ENCODE measurements around the gene NAT8L. TPM values are rescaled to one million over a fixed set of nuclear protein-coding genes. Genes with fewer than 3 reads are reported as not detected.

Gene NAT8L
- polyA plus RNA-seq, 1 donor from 2014 or later, result 12.6 TPM

GRCh38 chr4:2046031-2046961 lies 12.8 kb upstream of the NAT8L start:
- Histone ChIP-seq H3K79me2 (replicated peaks; ENCODE audit: insufficient read depth, low read length) (peaks cover 12% of the 10 kb centered on the region), H3F3A (ENCODE audit: insufficient read depth, low read length, poor library complexity, severe bottlenecking) (no peaks in the 10 kb centered on the region), H4K20me1 (ENCODE audit: insufficient read depth) (no peaks in the 10 kb centered on the region), H2AFZ (ENCODE audit: low read depth, low read length) (no peak overlapping the region), H3K9me2 (ENCODE audit: insufficient read depth, low read length) (no peaks in the 10 kb centered on the region), H3K9ac (ENCODE audit: low read length) (no peak overlapping the region), H3K27me3 (ENCODE audit: insufficient read depth, low read depth, low read length) (peaks cover under 1% of the 10 kb centered on the region), H3K9me3 (ENCODE audit: low read length) (no peaks in the 10 kb centered on the region), H3K4me3 (ENCODE audit: low read length) (no peak overlapping the region), H3K4me2 (ENCODE audit: low read length) (no peak overlapping the region), H3K27ac (ENCODE audit: low read length) (no peak overlapping the region), H3K36me3 (ENCODE audit: insufficient read depth, low read length) (no peaks in the 10 kb centered on the region)
- no peak for TF ChIP-seq SMC3 (conservative IDR thresholded peaks at IDR 0.05; ENCODE audit: poor library complexity)
- TF ChIP-seq MXI1 (conservative IDR thresholded peaks at IDR 0.05; ENCODE audit: poor library complexity, severe bottlenecking), result no peak
- no peak for TF ChIP-seq POLR2AphosphoS5 (IDR thresholded peaks at IDR 0.05)
- TF ChIP-seq EP300 (conservative IDR thresholded peaks at IDR 0.05; ENCODE audit: poor library complexity, severe bottlenecking), result no peak
- TF ChIP-seq CTCF (IDR thresholded peaks at IDR 0.05; ENCODE audit: poor library complexity, severe bottlenecking), result no peak
- no peak for TF ChIP-seq RAD21 (conservative IDR thresholded peaks at IDR 0.05)
- TF ChIP-seq EZH2 (IDR thresholded peaks at IDR 0.05; ENCODE audit: borderline replicate concordance, insufficient read depth, low read length, poor library complexity, severe bottlenecking), result no peak
- no peak for TF ChIP-seq REST (IDR thresholded peaks at IDR 0.05; ENCODE audit: borderline replicate concordance)
- no peak for TF ChIP-seq TAF1 (IDR thresholded peaks at IDR 0.05; ENCODE audit: low read depth)

- no peak overlapping the region for H3K4me2 ChIP-seq (ENCODE audit: low read length)
- no peaks in the 10 kb centered on the region for H4K20me1 ChIP-seq (ENCODE audit: insufficient read depth)
- no peaks in the 10 kb centered on the region for H3K9me3 ChIP-seq (ENCODE audit: low read length)
- H3K9ac ChIP-seq (ENCODE audit: low read length), result no peak overlapping the region
- no peaks in the 10 kb centered on the region for H3K9me2 ChIP-seq (ENCODE audit: insufficient read depth, low read length)
- no peaks in the 10 kb centered on the region for H3F3A ChIP-seq (ENCODE audit: insufficient read depth, low read length, poor library complexity, severe bottlenecking)
- no peak overlapping the region for H2AFZ ChIP-seq (ENCODE audit: low read depth, low read length)
- no peaks in the 10 kb centered on the region for H3K27me3 ChIP-seq (ENCODE audit: insufficient read depth, low read depth, low read length)
- H3K4me3 ChIP-seq (ENCODE audit: low read length), result no peak overlapping the region
- H3K36me3 ChIP-seq (ENCODE audit: insufficient read depth, low read length), result no peaks in the 10 kb centered on the region
- H3K79me2 ChIP-seq (replicated peaks; ENCODE audit: insufficient read depth, low read length), result peaks cover 12% of the 10 kb centered on the region
- no peak for TF ChIP-seq REST (IDR thresholded peaks at IDR 0.05; ENCODE audit: borderline replicate concordance)
- TF ChIP-seq MXI1 (conservative IDR thresholded peaks at IDR 0.05; ENCODE audit: poor library complexity, severe bottlenecking), result no peak
- no peak for TF ChIP-seq TAF1 (IDR thresholded peaks at IDR 0.05; ENCODE audit: low read depth)
- no peak for TF ChIP-seq POLR2AphosphoS5 (IDR thresholded peaks at IDR 0.05)
- no peak for TF ChIP-seq EZH2 (IDR thresholded peaks at IDR 0.05; ENCODE audit: borderline replicate concordance, insufficient read depth, low read length, poor library complexity, severe bottlenecking)
- no peak for TF ChIP-seq RAD21 (conservative IDR thresholded peaks at IDR 0.05)
- TF ChIP-seq SMC3 (conservative IDR thresholded peaks at IDR 0.05; ENCODE audit: poor library complexity), result no peak
- no peak overlapping the region for H3K27ac ChIP-seq (ENCODE audit: low read length)
These were observed 12.0 kb upstream of the NAT8L start for GRCh38 chr4:2047031-2047660.

All from neural cell (in vitro differentiated cells).